Measurements from ENCODE around the gene PRDM10.
A peak's percentile ranks its signal among the peaks of the same experiment; 100 is the strongest.

The PRDM10 gene

GRCh38 chr11:129896062-129896461 lies 106.6 kb downstream of the PRDM10 start:
- Histone ChIP-seq H3K9me3 (ENCODE audit: control extremely low read depth in 1 of 5, control insufficient read depth in 4 of 5, insufficient read depth in 2 of 5, low read depth in 1 of 5, low read length in 4 of 5) (no peaks in the 10 kb centered on the region), H3K4me3 (ENCODE audit: control insufficient read depth in 1 of 7, extremely low read depth in 1 of 7, insufficient read depth in 4 of 7, low read depth in 2 of 7, low read length in 6 of 7) (peak overlapping the region in 6 of 7 experiments; percentile 73 to 96 (median 84)), H3K27me3 (replicated peaks in 2 of 5; ENCODE audit: control insufficient read depth in 4 of 5, insufficient read depth in 5 of 5, low read length in 4 of 5) (no peaks in the 10 kb centered on the region), H3K36me3 (ENCODE audit: control insufficient read depth in 4 of 4, insufficient read depth in 4 of 4, low read length in 3 of 4) (peaks cover 7 to 24% (median 15%) of the 10 kb centered on the region in 4 experiments), H3K4me1 (ENCODE audit: control extremely low read depth in 1 of 4, control insufficient read depth in 4 of 4, insufficient read depth in 4 of 4, low read length in 3 of 4) (peaks cover 2 to 20% (median 14%) of the 10 kb centered on the region in 4 experiments), H3K27ac (ENCODE audit: insufficient read depth in 1 of 2, low read depth in 1 of 2, low read length in 2 of 2, poor library complexity in 1 of 2, severe bottlenecking in 2 of 2) (no peak overlapping the region)
- DNase-seq, result peak in 1 of 3 donors; percentile 7
- WGBS (ENCODE audit: insufficient coverage), result 53% methylated on average over 5 of the region's 9 CpGs
- CTCF ChIA-PET, result interaction anchor here (0.7 kb wide), 1 partner anchor 237 kb away, joined by 3 read pairs; no protein-coding TSS in a partner anchor
- POLR2A ChIA-PET, result no interaction called here

GRCh38 chr11:129895126-129896041 lies 107.3 kb downstream of the PRDM10 start, which contains the start of gene NFRKB:
TSS of gene NFRKB (minus strand) at chr11:129895578. CDS start at chr11:129892849, 2,729 bp downstream.
- Histone ChIP-seq H3K4me3 (ENCODE audit: control insufficient read depth in 1 of 7, extremely low read depth in 1 of 7, insufficient read depth in 4 of 7, low read depth in 2 of 7, low read length in 6 of 7) (peak within 1 kb of the TSS; percentile 73 to 96 (median 81)), H3K9me3 (ENCODE audit: control extremely low read depth in 1 of 5, control insufficient read depth in 4 of 5, insufficient read depth in 2 of 5, low read depth in 1 of 5, low read length in 4 of 5) (no peaks in the 10 kb centered on the region), H3K27me3 (replicated peaks in 2 of 5; ENCODE audit: control insufficient read depth in 4 of 5, insufficient read depth in 5 of 5, low read length in 4 of 5) (no peaks in the 10 kb centered on the region), H3K4me1 (ENCODE audit: control extremely low read depth in 1 of 4, control insufficient read depth in 4 of 4, insufficient read depth in 4 of 4, low read length in 3 of 4) (peaks cover 2 to 20% (median 14%) of the 10 kb centered on the region in 4 experiments), H3K36me3 (ENCODE audit: control insufficient read depth in 4 of 4, insufficient read depth in 4 of 4, low read length in 3 of 4) (peaks cover 12 to 31% (median 20%) of the 10 kb centered on the region in 4 experiments), H3K27ac (ENCODE audit: insufficient read depth in 1 of 2, low read depth in 1 of 2, low read length in 2 of 2, poor library complexity in 1 of 2, severe bottlenecking in 2 of 2) (peak within 1 kb of the TSS; percentile 2 to 60)
- 2% methylated on average over 68 of the region's 77 CpGs for WGBS (ENCODE audit: insufficient coverage)
- ChIA-PET CTCF (interaction anchor here (0.7 to 1.3 kb wide), 2 partner anchors 14 to 237 kb away, joined by 3 to 4 read pairs; no protein-coding TSS in a partner anchor), POLR2A (no interaction called here)
- DNase-seq, result peak; percentile 66 to 84 (median 76)

GRCh38 chr11:129894278-129895125 lies 108.1 kb downstream of the PRDM10 start:
- peak in 2 of 3 donors; percentile 49 to 65 for DNase-seq
- Histone ChIP-seq H3K27ac (ENCODE audit: insufficient read depth in 1 of 2, low read depth in 1 of 2, low read length in 2 of 2, poor library complexity in 1 of 2, severe bottlenecking in 2 of 2) (peak overlapping the region in 1 of 2 experiments; percentile 60), H3K4me3 (ENCODE audit: control insufficient read depth in 1 of 7, extremely low read depth in 1 of 7, insufficient read depth in 4 of 7, low read depth in 2 of 7, low read length in 6 of 7) (peak overlapping the region; percentile 69 to 96 (median 81)), H3K9me3 (ENCODE audit: control extremely low read depth in 1 of 5, control insufficient read depth in 4 of 5, insufficient read depth in 2 of 5, low read depth in 1 of 5, low read length in 4 of 5) (no peaks in the 10 kb centered on the region), H3K36me3 (ENCODE audit: control insufficient read depth in 4 of 4, insufficient read depth in 4 of 4, low read length in 3 of 4) (peaks cover 12 to 38% (median 25%) of the 10 kb centered on the region in 4 experiments), H3K27me3 (replicated peaks in 2 of 5; ENCODE audit: control insufficient read depth in 4 of 5, insufficient read depth in 5 of 5, low read length in 4 of 5) (no peaks in the 10 kb centered on the region), H3K4me1 (ENCODE audit: control extremely low read depth in 1 of 4, control insufficient read depth in 4 of 4, insufficient read depth in 4 of 4, low read length in 3 of 4) (peaks cover 2 to 20% (median 14%) of the 10 kb centered on the region in 4 experiments)
- WGBS (ENCODE audit: insufficient coverage), result 9% methylated on average over 9 of the region's 13 CpGs
- ChIA-PET POLR2A (interaction anchor here (0.6 kb wide), 1 partner anchor 158 kb away, joined by 3 read pairs; no protein-coding TSS in a partner anchor), CTCF (interaction anchor here (1.0 to 1.3 kb wide), 3 partner anchors 11 to 236 kb away, joined by 3 to 5 read pairs (median 4); no protein-coding TSS in a partner anchor)

GRCh38 chr11:129888451-129888850 lies 114.2 kb downstream of the PRDM10 start:
- Histone ChIP-seq H3K27ac (ENCODE audit: insufficient read depth in 1 of 2, low read depth in 1 of 2, low read length in 2 of 2, poor library complexity in 1 of 2, severe bottlenecking in 2 of 2) (no peak overlapping the region), H3K9me3 (ENCODE audit: control extremely low read depth in 1 of 5, control insufficient read depth in 4 of 5, insufficient read depth in 2 of 5, low read depth in 1 of 5, low read length in 4 of 5) (no peaks in the 10 kb centered on the region), H3K36me3 (ENCODE audit: control insufficient read depth in 4 of 4, insufficient read depth in 4 of 4, low read length in 3 of 4) (peaks cover 17 to 92% (median 70%) of the 10 kb centered on the region in 4 experiments), H3K4me1 (ENCODE audit: control extremely low read depth in 1 of 4, control insufficient read depth in 4 of 4, insufficient read depth in 4 of 4, low read length in 3 of 4) (no peaks in the 10 kb centered on the region), H3K27me3 (replicated peaks in 2 of 5; ENCODE audit: control insufficient read depth in 4 of 5, insufficient read depth in 5 of 5, low read length in 4 of 5) (no peaks in the 10 kb centered on the region), H3K4me3 (ENCODE audit: control insufficient read depth in 1 of 7, extremely low read depth in 1 of 7, insufficient read depth in 4 of 7, low read depth in 2 of 7, low read length in 6 of 7) (no peak overlapping the region)
- WGBS (ENCODE audit: insufficient coverage), result 100% methylated on average over 3 of the region's 5 CpGs
- CTCF ChIA-PET, result interaction anchor here (1.0 kb wide), 1 partner anchor 179 kb away, joined by 3 read pairs; no protein-coding TSS in a partner anchor
- no peak for DNase-seq
- POLR2A ChIA-PET, result no interaction called here

GRCh38 chr11:129885381-129885780 lies 117.3 kb downstream of the PRDM10 start:
- peaks cover 19 to 98% (median 81%) of the 10 kb centered on the region in 4 experiments for H3K36me3 ChIP-seq (ENCODE audit: control insufficient read depth in 4 of 4, insufficient read depth in 4 of 4, low read length in 3 of 4)
- no peak for DNase-seq
- over 99% methylated on average over 9 of the region's 12 CpGs for WGBS (ENCODE audit: insufficient coverage)
- ChIA-PET POLR2A (no interaction called here), CTCF (interaction anchor here (0.9 to 1.5 kb wide), 5 partner anchors 9 to 278 kb away, joined by 3 to 4 read pairs (median 3); no protein-coding TSS in a partner anchor)
- no peak overlapping the region for H3K27ac ChIP-seq (ENCODE audit: insufficient read depth in 1 of 2, low read depth in 1 of 2, low read length in 2 of 2, poor library complexity in 1 of 2, severe bottlenecking in 2 of 2)
- H3K4me1 ChIP-seq (ENCODE audit: control extremely low read depth in 1 of 4, control insufficient read depth in 4 of 4, insufficient read depth in 4 of 4, low read length in 3 of 4), result no peaks in the 10 kb centered on the region
- no peaks in the 10 kb centered on the region for H3K27me3 ChIP-seq (replicated peaks in 2 of 5; ENCODE audit: control insufficient read depth in 4 of 5, insufficient read depth in 5 of 5, low read length in 4 of 5)
- H3K4me3 ChIP-seq (ENCODE audit: control insufficient read depth in 1 of 7, extremely low read depth in 1 of 7, insufficient read depth in 4 of 7, low read depth in 2 of 7, low read length in 6 of 7), result no peak overlapping the region
- no peaks in the 10 kb centered on the region for H3K9me3 ChIP-seq (ENCODE audit: control extremely low read depth in 1 of 5, control insufficient read depth in 4 of 5, insufficient read depth in 2 of 5, low read depth in 1 of 5, low read length in 4 of 5)

GRCh38 chr11:129884581-129884980 lies 118.1 kb downstream of the PRDM10 start:
- Histone ChIP-seq H3K4me1 (ENCODE audit: control extremely low read depth in 1 of 4, control insufficient read depth in 4 of 4, insufficient read depth in 4 of 4, low read length in 3 of 4) (no peaks in the 10 kb centered on the region), H3K4me3 (ENCODE audit: control insufficient read depth in 1 of 7, extremely low read depth in 1 of 7, insufficient read depth in 4 of 7, low read depth in 2 of 7, low read length in 6 of 7) (no peak overlapping the region), H3K27me3 (replicated peaks in 2 of 5; ENCODE audit: control insufficient read depth in 4 of 5, insufficient read depth in 5 of 5, low read length in 4 of 5) (no peaks in the 10 kb centered on the region), H3K36me3 (ENCODE audit: control insufficient read depth in 4 of 4, insufficient read depth in 4 of 4, low read length in 3 of 4) (peaks cover 20 to 98% (median 83%) of the 10 kb centered on the region in 4 experiments), H3K27ac (ENCODE audit: insufficient read depth in 1 of 2, low read depth in 1 of 2, low read length in 2 of 2, poor library complexity in 1 of 2, severe bottlenecking in 2 of 2) (no peak overlapping the region), H3K9me3 (ENCODE audit: control extremely low read depth in 1 of 5, control insufficient read depth in 4 of 5, insufficient read depth in 2 of 5, low read depth in 1 of 5, low read length in 4 of 5) (no peaks in the 10 kb centered on the region)
- WGBS (ENCODE audit: insufficient coverage), result 97% methylated on average over 7 of the region's 8 CpGs
- DNase-seq, result no peak
- ChIA-PET POLR2A (no interaction called here), CTCF (interaction anchor here (1.1 to 1.5 kb wide), 3 partner anchors 12 to 279 kb away, joined by 3 to 4 read pairs (median 3); no protein-coding TSS in a partner anchor)
